NCI-H128 (cell line): ENCODE data around the gene INSYN1.
"Not testable (repeated sequence)": the region's sequence is repeated elsewhere in the genome, so short reads cannot be mapped to it uniquely, and the experiment has no call there.

ENCODE experiments used
- DNase-seq: peaks from one replicate; lab custom pipeline; 2025; ENCODE audit not compliant: unreplicated experiment; lab: John Stamatoyannopoulos, UW

The INSYN1 gene

GRCh38 chr15:73715417-73715816, 37.7 kb downstream of the INSYN1 start:
- DNase-seq, result no peak

GRCh38 chr15:73714695-73715301, 38.4 kb downstream of the INSYN1 start:
- DNase-seq, result no peak

- DNase-seq, result no peak
Measured at GRCh38 chr15:73712107-73712506, 41.0 kb downstream of the INSYN1 start.

GRCh38 chr15:73711526-73711925, 41.6 kb downstream of the INSYN1 start:
- DNase-seq, result no peak

GRCh38 chr15:73710321-73710720, 42.8 kb downstream of the INSYN1 start:
- DNase-seq, result no peak

- DNase-seq, result no peak
Measured at GRCh38 chr15:73709686-73710085, 43.5 kb downstream of the INSYN1 start.

- DNase-seq, result no peak
Measured at GRCh38 chr15:73709241-73709640, 43.9 kb downstream of the INSYN1 start.

GRCh38 chr15:73708691-73709090, 44.5 kb downstream of the INSYN1 start:
- no peak for DNase-seq

- no peak for DNase-seq
Measured at GRCh38 chr15:73704869-73705645, 48.1 kb downstream of the INSYN1 start.

GRCh38 chr15:73704142-73704868, 48.8 kb downstream of the INSYN1 start:
- not testable (repeated sequence) for DNase-seq

- not testable (repeated sequence) for DNase-seq
Measured at GRCh38 chr15:73703601-73704000, 49.5 kb downstream of the INSYN1 start.

GRCh38 chr15:73702311-73703239, 50.6 kb downstream of the INSYN1 start:
- not testable (repeated sequence) for DNase-seq

- peak; percentile 61 for DNase-seq
Measured at GRCh38 chr15:73700041-73700842, 52.9 kb downstream of the INSYN1 start.

GRCh38 chr15:73699249-73700040, 53.7 kb downstream of the INSYN1 start:
- DNase-seq, result no peak

GRCh38 chr15:73697033-73697467, 56.1 kb downstream of the INSYN1 start:
- no peak for DNase-seq

- no peak for DNase-seq
Measured at GRCh38 chr15:73696641-73697001, 56.5 kb downstream of the INSYN1 start.

- no peak for DNase-seq
Measured at GRCh38 chr15:73695773-73696640, 57.1 kb downstream of the INSYN1 start.

GRCh38 chr15:73694419-73694818, 58.7 kb downstream of the INSYN1 start:
- DNase-seq, result no peak
